Endothelial cell (in vitro differentiated cells): ENCODE measurements around the gene DNMT3A. TPM values are rescaled to one million over a fixed set of nuclear protein-coding genes. Genes with fewer than 3 reads are reported as not detected.

Experiments
- DNase-seq: peaks from one replicate; pipeline ENCODE4 v3.0.0; 2021; ENCODE audit warnings: low spot score
- H3K27ac Mint-ChIP-seq: one replicate; pipeline ENCODE4 v1.8.0; 2021; ENCODE audit warnings: mixed read lengths, inconsistent platforms; ENCODE audit not compliant: unreplicated experiment
- H3K27me3 Mint-ChIP-seq: one replicate; pipeline ENCODE4 v1.8.0; 2021; ENCODE audit warnings: mild to moderate bottlenecking, moderate library complexity, mixed read lengths, inconsistent platforms; ENCODE audit not compliant: unreplicated experiment
- H3K36me3 Mint-ChIP-seq: one replicate; pipeline ENCODE4 v1.8.0; 2021; ENCODE audit warnings: mild to moderate bottlenecking, low read depth, mixed read lengths, inconsistent platforms; ENCODE audit not compliant: unreplicated experiment
- H3K4me1 Mint-ChIP-seq: one replicate; pipeline ENCODE4 v1.8.0; 2021; ENCODE audit warnings: mild to moderate bottlenecking, mixed read lengths, inconsistent platforms; ENCODE audit not compliant: unreplicated experiment
- H3K4me3 Mint-ChIP-seq: one replicate; pipeline ENCODE4 v1.8.0; 2021; ENCODE audit warnings: mild to moderate bottlenecking, mixed read lengths, inconsistent platforms; ENCODE audit not compliant: unreplicated experiment
- H3K9me3 Mint-ChIP-seq: one replicate; pipeline ENCODE4 v1.8.0; 2021; ENCODE audit warnings: mixed read lengths, inconsistent platforms; ENCODE audit not compliant: unreplicated experiment
- total RNA-seq: library from RNA; stranded (reverse); fragmentation: NEBNext Ultra II Directional; extraction: Animal tissue kit (Norgen Biotek cat#: 25700); gene quantifications from one replicate; pipeline ENCODE4 v1.2.1, GENCODE V29; 2021; ENCODE audit not compliant: unreplicated experiment
- TF ChIP-seq, protein P1 (sequence below): fragments of 200-600 bp; sonication (generic); IDR thresholded peaks from one replicate; pipeline ENCODE4 v1.5.0; 2021; ENCODE audit warnings: antibody characterized with exemption; ENCODE audit not compliant: unreplicated experiment

The DNMT3A gene
- total RNA-seq, 1 donor from 2014 or later, result 177 TPM

- Mint-ChIP-seq H3K4me3 (no peak overlapping the region), H3K4me1 (peaks cover 16% of the 10 kb centered on the region), H3K36me3 (no peaks in the 10 kb centered on the region), H3K27me3 (peaks cover 11% of the 10 kb centered on the region), H3K9me3 (no peaks in the 10 kb centered on the region), H3K27ac (no peak overlapping the region)
- TF ChIP-seq, protein P1, sequence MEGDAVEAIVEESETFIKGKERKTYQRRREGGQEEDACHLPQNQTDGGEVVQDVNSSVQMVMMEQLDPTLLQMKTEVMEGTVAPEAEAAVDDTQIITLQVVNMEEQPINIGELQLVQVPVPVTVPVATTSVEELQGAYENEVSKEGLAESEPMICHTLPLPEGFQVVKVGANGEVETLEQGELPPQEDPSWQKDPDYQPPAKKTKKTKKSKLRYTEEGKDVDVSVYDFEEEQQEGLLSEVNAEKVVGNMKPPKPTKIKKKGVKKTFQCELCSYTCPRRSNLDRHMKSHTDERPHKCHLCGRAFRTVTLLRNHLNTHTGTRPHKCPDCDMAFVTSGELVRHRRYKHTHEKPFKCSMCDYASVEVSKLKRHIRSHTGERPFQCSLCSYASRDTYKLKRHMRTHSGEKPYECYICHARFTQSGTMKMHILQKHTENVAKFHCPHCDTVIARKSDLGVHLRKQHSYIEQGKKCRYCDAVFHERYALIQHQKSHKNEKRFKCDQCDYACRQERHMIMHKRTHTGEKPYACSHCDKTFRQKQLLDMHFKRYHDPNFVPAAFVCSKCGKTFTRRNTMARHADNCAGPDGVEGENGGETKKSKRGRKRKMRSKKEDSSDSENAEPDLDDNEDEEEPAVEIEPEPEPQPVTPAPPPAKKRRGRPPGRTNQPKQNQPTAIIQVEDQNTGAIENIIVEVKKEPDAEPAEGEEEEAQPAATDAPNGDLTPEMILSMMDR, result no peak
- no peak for DNase-seq
These were observed 5.8 kb downstream of the DNMT3A start for GRCh38 chr2:25335971-25336370.

DNA sequence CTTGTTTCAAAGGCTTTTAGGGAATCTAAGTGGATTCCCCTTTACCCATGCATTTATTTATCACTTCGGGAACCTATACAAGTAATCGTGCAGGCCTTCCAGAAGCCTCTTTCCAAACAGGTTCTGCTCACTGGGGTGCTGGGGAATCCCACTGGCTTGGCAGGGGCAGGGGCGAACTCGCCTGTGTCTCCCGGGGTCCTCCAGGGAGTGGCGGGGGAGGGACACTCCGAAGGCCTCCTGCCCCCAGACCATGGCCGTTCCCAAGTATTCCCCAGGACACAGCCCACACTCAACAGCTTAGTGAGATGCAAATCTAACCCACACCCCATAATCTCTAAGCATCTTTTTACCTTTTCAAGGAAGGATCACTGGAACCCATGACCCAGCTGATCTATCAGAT is 6.5 kb downstream of the DNMT3A start:
- Mint-ChIP-seq H3K4me3 (no peak overlapping the region), H3K36me3 (no peaks in the 10 kb centered on the region), H3K4me1 (peaks cover 16% of the 10 kb centered on the region), H3K9me3 (no peaks in the 10 kb centered on the region), H3K27me3 (peaks cover 13% of the 10 kb centered on the region), H3K27ac (no peak overlapping the region)
- TF ChIP-seq, protein P1, result no peak
- no peak for DNase-seq

GRCh38 chr2:25334482-25334881 is 7.2 kb downstream of the DNMT3A start:
- TF ChIP-seq, protein P1, result no peak
- Mint-ChIP-seq H3K9me3 (no peaks in the 10 kb centered on the region), H3K27ac (no peak overlapping the region), H3K4me3 (no peak overlapping the region), H3K36me3 (no peaks in the 10 kb centered on the region), H3K27me3 (peaks cover 13% of the 10 kb centered on the region), H3K4me1 (peaks cover 19% of the 10 kb centered on the region)
- DNase-seq, result no peak

DNA sequence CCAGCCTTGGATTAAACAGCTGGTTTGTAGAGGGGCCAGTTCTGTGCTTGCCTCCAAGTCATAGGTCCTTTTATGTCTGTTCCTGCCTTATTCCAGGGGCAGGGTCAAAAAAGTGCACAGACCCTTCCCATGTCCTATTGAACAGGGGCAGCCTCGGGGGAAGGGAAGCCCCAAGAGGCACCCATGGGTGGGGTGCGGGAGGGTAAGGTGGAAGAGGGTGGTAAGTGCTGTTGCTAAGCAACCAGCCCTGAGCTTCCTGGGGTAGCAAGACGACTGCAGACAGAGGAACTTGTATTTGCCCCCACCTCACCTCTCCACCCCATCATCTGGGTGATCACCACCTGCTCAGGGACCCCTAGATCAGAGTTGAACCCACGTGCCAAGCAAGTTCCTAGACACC is 7.7 kb downstream of the DNMT3A start:
- H3K9me3 Mint-ChIP-seq, result no peaks in the 10 kb centered on the region
- H3K4me1 Mint-ChIP-seq, result peaks cover 17% of the 10 kb centered on the region
- no peak overlapping the region for H3K27ac Mint-ChIP-seq
- DNase-seq, result no peak
- H3K4me3 Mint-ChIP-seq, result no peak overlapping the region
- no peaks in the 10 kb centered on the region for H3K36me3 Mint-ChIP-seq
- peaks cover 13% of the 10 kb centered on the region for H3K27me3 Mint-ChIP-seq
- TF ChIP-seq, protein P1, result no peak

- TF ChIP-seq, protein P1, result no peak
- Mint-ChIP-seq H3K27ac (no peak overlapping the region), H3K4me1 (peaks cover 15% of the 10 kb centered on the region), H3K4me3 (no peak overlapping the region), H3K27me3 (peaks cover 13% of the 10 kb centered on the region), H3K36me3 (no peaks in the 10 kb centered on the region), H3K9me3 (no peaks in the 10 kb centered on the region)
- DNase-seq, result no peak
These were observed 9.2 kb downstream of the DNMT3A start for GRCh38 chr2:25332571-25332970.
